ENCODE data around the gene PRKCE.

- TF ChIP-seq CTCF (conservative IDR thresholded peaks at IDR 0.05) (no peak), EZH2 (IDR thresholded peaks at IDR 0.05; ENCODE audit: low read depth) (no peak)
These were observed 38.7 kb upstream of the PRKCE start for GRCh38 chr2:45612731-45613130.
